CD8-positive, alpha-beta memory T cell (primary cell): ENCODE measurements around the gene ARHGEF28. TPM values are rescaled to one million over a fixed set of nuclear protein-coding genes. Genes with fewer than 3 reads are reported as not detected.

Experiments used
- CTCF ChIA-PET: fragments of 350-600 bp; sonication (Branson Sonifier 250); formaldehyde crosslinking; loops from one replicate; lab custom pipeline; 2021; ENCODE audit warnings: antibody characterized with exemption; lab: Charles Lee
- POLR2A ChIA-PET: fragments of 350-600 bp; sonication (Branson Sonifier 250); formaldehyde crosslinking; loops from one replicate; lab custom pipeline; 2021; ENCODE audit warnings: antibody characterized with exemption; lab: Charles Lee
- DNase-seq, 5 donors: peaks; one replicate each; pipeline versions ENCODE4 v3.0.0 to v3.0.0-alpha.2; 2020 to 2022; ENCODE audit warnings: mixed read lengths in 1 of 5
- H3K27ac ChIP-seq: one replicate; pipeline ENCODE4 v1.7.0; 2013; ENCODE audit warnings: low read depth, mild to moderate bottlenecking, low read length, moderate library complexity
- H3K27me3 ChIP-seq: 2 replicates; pipeline ENCODE4 v1.7.0; 2013; ENCODE audit warnings: low read length, mild to moderate bottlenecking; ENCODE audit not compliant: insufficient read depth, poor library complexity, severe bottlenecking
- H3K36me3 ChIP-seq: 2 replicates; pipeline ENCODE4 v1.7.0; 2013; ENCODE audit warnings: mild to moderate bottlenecking, low read length, moderate library complexity; ENCODE audit not compliant: insufficient read depth
- H3K4me1 ChIP-seq: 2 replicates; pipeline ENCODE4 v1.7.0; 2013; ENCODE audit warnings: mild to moderate bottlenecking, low read length, moderate library complexity; ENCODE audit not compliant: insufficient read depth
- H3K4me3 ChIP-seq: 2 replicates; pipeline ENCODE4 v1.7.0; 2013; ENCODE audit warnings: mild to moderate bottlenecking, low read length
- H3K9me3 ChIP-seq: 2 replicates; pipeline ENCODE4 v1.7.0; 2013; ENCODE audit warnings: mild to moderate bottlenecking, low read length
- H3K27ac Mint-ChIP-seq, 8 donors: one replicate each; pipeline ENCODE4 v1.8.0; 2020 to 2021; ENCODE audit warnings: mixed read lengths in 8 of 8, mild to moderate bottlenecking in 6 of 8, inconsistent platforms in 3 of 8, moderate library complexity in 3 of 8
- H3K27me3 Mint-ChIP-seq, 2 donors: one replicate each; pipeline ENCODE4 v1.8.0; 2020 to 2021; ENCODE audit warnings: mixed read lengths in 2 of 2, mild to moderate bottlenecking in 1 of 2, moderate library complexity in 1 of 2
- H3K36me3 Mint-ChIP-seq, 3 donors: one replicate each; pipeline ENCODE4 v1.8.0; 2020 to 2021; ENCODE audit warnings: mixed read lengths in 3 of 3, inconsistent platforms in 1 of 3, mild to moderate bottlenecking in 1 of 3
- H3K4me1 Mint-ChIP-seq, 3 donors: one replicate each; pipeline ENCODE4 v1.8.0; 2020 to 2021; ENCODE audit warnings: mixed read lengths in 3 of 3, inconsistent platforms in 1 of 3, mild to moderate bottlenecking in 1 of 3
- H3K4me3 Mint-ChIP-seq, 7 donors: one replicate each; pipeline ENCODE4 v1.8.0; 2020 to 2021; ENCODE audit warnings: mixed read lengths in 7 of 7, mild to moderate bottlenecking in 6 of 7, moderate library complexity in 4 of 7, inconsistent platforms in 2 of 7
- H3K9me3 Mint-ChIP-seq, 5 donors: one replicate each; pipeline ENCODE4 v1.8.0; 2020 to 2022; ENCODE audit warnings: mixed read lengths in 5 of 5, mild to moderate bottlenecking in 3 of 5, moderate library complexity in 2 of 5, inconsistent platforms in 1 of 5
- polyA plus RNA-seq: library from polyadenylated mRNA; unstranded; fragments of 300-500 nt; fragmentation: Illumina TruSeq; gene quantifications from one replicate; pipeline ENCODE4 v1.2.3, GENCODE V29; 2021
- total RNA-seq, 2 experiments: library from RNA; stranded (reverse); gene quantifications; one replicate each; pipeline ENCODE4 v1.2.3, GENCODE V29; 2021

ARHGEF28 gene
- total and polyA plus RNA-seq, 3 experiments from 2014 or later: 0.24 to 0.28 (median 0.27) TPM

- Mint-ChIP-seq H3K9me3 (no peaks in the 10 kb centered on the region), H3K36me3 (no peaks in the 10 kb centered on the region), H3K27me3 (peaks cover 3 to 8% of the 10 kb centered on the region in 2 donors), H3K4me1 (no peaks in the 10 kb centered on the region), H3K27ac (no peak overlapping the region), H3K4me3 (no peak overlapping the region)
- Histone ChIP-seq H3K4me3 (no peak overlapping the region), H3K9me3 (no peaks in the 10 kb centered on the region), H3K4me1 (no peaks in the 10 kb centered on the region), H3K27me3 (no peaks in the 10 kb centered on the region), H3K27ac (no peak overlapping the region), H3K36me3 (no peaks in the 10 kb centered on the region)
- CTCF ChIA-PET: no interaction called here
- DNase-seq: no peak
- POLR2A ChIA-PET: no interaction called here
These were observed 163.9 kb downstream of the ARHGEF28 start for GRCh38 chr5:73789851-73790281.

GRCh38 chr5:73791389-73791788, 165.4 kb downstream of the ARHGEF28 start:
- no peaks in the 10 kb centered on the region for H3K36me3 Mint-ChIP-seq
- H3K4me3 Mint-ChIP-seq: no peak overlapping the region
- Histone ChIP-seq H3K4me1 (no peaks in the 10 kb centered on the region), H3K36me3 (no peaks in the 10 kb centered on the region), H3K27ac (no peak overlapping the region), H3K4me3 (no peak overlapping the region), H3K27me3 (no peaks in the 10 kb centered on the region), H3K9me3 (no peaks in the 10 kb centered on the region)
- peaks cover 0 to 3% (median 0%) of the 10 kb centered on the region in 3 donors for H3K4me1 Mint-ChIP-seq
- DNase-seq: no peak
- CTCF ChIA-PET: interaction anchor here (1.3 kb wide), 1 partner anchor 200 kb away, joined by 9 read pairs; no protein-coding TSS in a partner anchor
- no peak overlapping the region for H3K27ac Mint-ChIP-seq
- POLR2A ChIA-PET: no interaction called here
- peaks cover 0 to 7% of the 10 kb centered on the region in 2 donors for H3K27me3 Mint-ChIP-seq
- no peaks in the 10 kb centered on the region for H3K9me3 Mint-ChIP-seq

- H3K4me3 Mint-ChIP-seq: no peak overlapping the region
- Histone ChIP-seq H3K9me3 (no peaks in the 10 kb centered on the region), H3K27ac (no peak overlapping the region), H3K4me3 (no peak overlapping the region), H3K27me3 (no peaks in the 10 kb centered on the region), H3K4me1 (no peaks in the 10 kb centered on the region), H3K36me3 (no peaks in the 10 kb centered on the region)
- H3K27me3 Mint-ChIP-seq: peaks cover 0 to 14% of the 10 kb centered on the region in 2 donors
- H3K4me1 Mint-ChIP-seq: peaks cover 0 to 3% (median 0%) of the 10 kb centered on the region in 3 donors
- H3K9me3 Mint-ChIP-seq: no peaks in the 10 kb centered on the region
- peak; percentile 35 to 74 (median 41) for DNase-seq
- H3K36me3 Mint-ChIP-seq: no peaks in the 10 kb centered on the region
- peak overlapping the region in 1 of 8 donors; percentile 43 for H3K27ac Mint-ChIP-seq
- CTCF ChIA-PET: interaction anchor here (0.7 to 2.9 kb wide), 11 partner anchors 8 to 216 kb away, joined by 3 to 33 read pairs (median 4); no protein-coding TSS in a partner anchor
- POLR2A ChIA-PET: no interaction called here
These were observed 166.8 kb downstream of the ARHGEF28 start for GRCh38 chr5:73792687-73793320.

- Histone ChIP-seq H3K4me1 (no peaks in the 10 kb centered on the region), H3K36me3 (no peaks in the 10 kb centered on the region), H3K9me3 (no peaks in the 10 kb centered on the region), H3K27me3 (no peaks in the 10 kb centered on the region), H3K4me3 (no peak overlapping the region), H3K27ac (no peak overlapping the region)
- H3K36me3 Mint-ChIP-seq: no peaks in the 10 kb centered on the region
- DNase-seq: no peak
- H3K27me3 Mint-ChIP-seq: peaks cover 0 to 22% of the 10 kb centered on the region in 2 donors
- H3K4me3 Mint-ChIP-seq: no peak overlapping the region
- no peaks in the 10 kb centered on the region for H3K9me3 Mint-ChIP-seq
- H3K4me1 Mint-ChIP-seq: peaks cover 0 to 3% (median 0%) of the 10 kb centered on the region in 3 donors
- POLR2A ChIA-PET: no interaction called here
- CTCF ChIA-PET: interaction anchor here (1.1 to 2.9 kb wide), 4 partner anchors 11 to 202 kb away, joined by 3 to 33 read pairs (median 8); no protein-coding TSS in a partner anchor
- H3K27ac Mint-ChIP-seq: no peak overlapping the region
These were observed 167.9 kb downstream of the ARHGEF28 start for GRCh38 chr5:73793911-73794310.

- H3K27me3 ChIP-seq: no peaks in the 10 kb centered on the region
- H3K27ac Mint-ChIP-seq: peak overlapping the region in 1 of 8 donors; percentile 19
- ChIA-PET POLR2A (no interaction called here), CTCF (interaction anchor here (2.6 kb wide), 1 partner anchor 206 kb away, joined by 9 read pairs; no protein-coding TSS in a partner anchor)
- H3K36me3 Mint-ChIP-seq: no peaks in the 10 kb centered on the region
- H3K4me1 Mint-ChIP-seq: peaks cover 0 to 3% (median 0%) of the 10 kb centered on the region in 3 donors
- no peak overlapping the region for H3K27ac ChIP-seq
- peaks cover 0 to 35% of the 10 kb centered on the region in 2 donors for H3K27me3 Mint-ChIP-seq
- H3K4me1 ChIP-seq: no peaks in the 10 kb centered on the region
- no peak overlapping the region for H3K4me3 Mint-ChIP-seq
- H3K9me3 ChIP-seq: no peaks in the 10 kb centered on the region
- no peak overlapping the region for H3K4me3 ChIP-seq
- no peaks in the 10 kb centered on the region for H3K36me3 ChIP-seq
- H3K9me3 Mint-ChIP-seq: no peaks in the 10 kb centered on the region
- DNase-seq: peak in 1 of 5 donors; percentile 3
These were observed 170.5 kb downstream of the ARHGEF28 start for GRCh38 chr5:73796164-73797131.

DNA sequence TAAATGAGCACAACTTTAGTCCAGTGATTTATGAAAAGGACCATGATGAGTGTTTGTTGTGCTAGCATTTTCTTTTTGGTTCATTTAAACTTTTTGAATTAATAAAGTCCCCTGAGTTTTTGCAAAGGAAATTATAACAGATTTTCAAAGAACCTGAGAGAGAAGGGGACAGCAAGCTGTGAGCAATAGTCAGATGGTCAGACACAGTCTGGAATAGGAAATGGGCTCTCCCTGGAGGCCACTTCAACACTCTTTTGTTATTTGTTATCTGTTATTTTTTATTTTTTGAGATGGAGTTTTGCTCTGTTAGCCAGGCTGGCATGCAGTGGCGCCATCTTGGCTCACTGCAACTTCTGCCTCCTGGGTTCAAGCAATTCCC, 171.1 kb downstream of the ARHGEF28 start:
- H3K9me3 ChIP-seq: no peaks in the 10 kb centered on the region
- no peaks in the 10 kb centered on the region for H3K27me3 ChIP-seq
- ChIA-PET POLR2A (no interaction called here), CTCF (no interaction called here)
- DNase-seq: no peak
- H3K4me3 ChIP-seq: no peak overlapping the region
- Mint-ChIP-seq H3K27ac (no peak overlapping the region), H3K9me3 (no peaks in the 10 kb centered on the region), H3K36me3 (no peaks in the 10 kb centered on the region), H3K4me1 (peaks cover 0 to 3% (median 0%) of the 10 kb centered on the region in 3 donors), H3K4me3 (no peak overlapping the region), H3K27me3 (peaks cover 0 to 35% of the 10 kb centered on the region in 2 donors)
- no peaks in the 10 kb centered on the region for H3K36me3 ChIP-seq
- H3K4me1 ChIP-seq: no peaks in the 10 kb centered on the region
- no peak overlapping the region for H3K27ac ChIP-seq

GRCh38 chr5:73799401-73799972, 173.5 kb downstream of the ARHGEF28 start:
- no peaks in the 10 kb centered on the region for H3K4me1 ChIP-seq
- no peaks in the 10 kb centered on the region for H3K9me3 Mint-ChIP-seq
- H3K27ac ChIP-seq: no peak overlapping the region
- no peak for DNase-seq
- no peak overlapping the region for H3K27ac Mint-ChIP-seq
- H3K36me3 Mint-ChIP-seq: no peaks in the 10 kb centered on the region
- CTCF ChIA-PET: no interaction called here
- H3K27me3 Mint-ChIP-seq: peaks cover 0 to 35% of the 10 kb centered on the region in 2 donors
- H3K4me3 ChIP-seq: no peak overlapping the region
- no peak overlapping the region for H3K4me3 Mint-ChIP-seq
- peaks cover 0 to 3% (median 0%) of the 10 kb centered on the region in 3 donors for H3K4me1 Mint-ChIP-seq
- no peaks in the 10 kb centered on the region for H3K9me3 ChIP-seq
- POLR2A ChIA-PET: no interaction called here
- H3K27me3 ChIP-seq: no peaks in the 10 kb centered on the region
- no peaks in the 10 kb centered on the region for H3K36me3 ChIP-seq
